ENCODE data around the gene PRKCE. TPM values are rescaled to one million over a fixed set of nuclear protein-coding genes. Genes with fewer than 3 reads are reported as not detected.
"Not testable (repeated sequence)": the region's sequence is repeated elsewhere in the genome, so short reads cannot be mapped to it uniquely, and the experiment has no call there.

PRKCE gene
- total RNA-seq, 1 donor from 2014 or later: 12.0 TPM

GRCh38 chr2:45911538-45911937 lies 260.1 kb downstream of the PRKCE start:
- H3K27me3 Mint-ChIP-seq (ENCODE audit: low read depth): no peaks in the 10 kb centered on the region
- no peak for DNase-seq (ENCODE audit: low spot score)
- H3K27ac Mint-ChIP-seq (ENCODE audit: unreplicated experiment): no peak overlapping the region
- no peaks in the 10 kb centered on the region for H3K36me3 Mint-ChIP-seq (ENCODE audit: low read depth)
- no peaks in the 10 kb centered on the region for H3K9me3 Mint-ChIP-seq (ENCODE audit: low read depth)
- H3K4me1 Mint-ChIP-seq (ENCODE audit: low read depth): no peaks in the 10 kb centered on the region
- no peak overlapping the region for H3K4me3 Mint-ChIP-seq (ENCODE audit: unreplicated experiment)
- TF ChIP-seq, protein P1, sequence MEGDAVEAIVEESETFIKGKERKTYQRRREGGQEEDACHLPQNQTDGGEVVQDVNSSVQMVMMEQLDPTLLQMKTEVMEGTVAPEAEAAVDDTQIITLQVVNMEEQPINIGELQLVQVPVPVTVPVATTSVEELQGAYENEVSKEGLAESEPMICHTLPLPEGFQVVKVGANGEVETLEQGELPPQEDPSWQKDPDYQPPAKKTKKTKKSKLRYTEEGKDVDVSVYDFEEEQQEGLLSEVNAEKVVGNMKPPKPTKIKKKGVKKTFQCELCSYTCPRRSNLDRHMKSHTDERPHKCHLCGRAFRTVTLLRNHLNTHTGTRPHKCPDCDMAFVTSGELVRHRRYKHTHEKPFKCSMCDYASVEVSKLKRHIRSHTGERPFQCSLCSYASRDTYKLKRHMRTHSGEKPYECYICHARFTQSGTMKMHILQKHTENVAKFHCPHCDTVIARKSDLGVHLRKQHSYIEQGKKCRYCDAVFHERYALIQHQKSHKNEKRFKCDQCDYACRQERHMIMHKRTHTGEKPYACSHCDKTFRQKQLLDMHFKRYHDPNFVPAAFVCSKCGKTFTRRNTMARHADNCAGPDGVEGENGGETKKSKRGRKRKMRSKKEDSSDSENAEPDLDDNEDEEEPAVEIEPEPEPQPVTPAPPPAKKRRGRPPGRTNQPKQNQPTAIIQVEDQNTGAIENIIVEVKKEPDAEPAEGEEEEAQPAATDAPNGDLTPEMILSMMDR (IDR thresholded peaks at IDR 0.05): no peak

GRCh38 chr2:45912109-45912508 lies 260.6 kb downstream of the PRKCE start:
- DNase-seq (ENCODE audit: low spot score): no peak
- no peaks in the 10 kb centered on the region for H3K27me3 Mint-ChIP-seq (ENCODE audit: low read depth)
- H3K9me3 Mint-ChIP-seq (ENCODE audit: low read depth): no peaks in the 10 kb centered on the region
- H3K4me1 Mint-ChIP-seq (ENCODE audit: low read depth): no peaks in the 10 kb centered on the region
- TF ChIP-seq, protein P1 (IDR thresholded peaks at IDR 0.05): no peak
- no peak overlapping the region for H3K4me3 Mint-ChIP-seq (ENCODE audit: unreplicated experiment)
- H3K36me3 Mint-ChIP-seq (ENCODE audit: low read depth): no peaks in the 10 kb centered on the region
- H3K27ac Mint-ChIP-seq (ENCODE audit: unreplicated experiment): no peak overlapping the region

DNA sequence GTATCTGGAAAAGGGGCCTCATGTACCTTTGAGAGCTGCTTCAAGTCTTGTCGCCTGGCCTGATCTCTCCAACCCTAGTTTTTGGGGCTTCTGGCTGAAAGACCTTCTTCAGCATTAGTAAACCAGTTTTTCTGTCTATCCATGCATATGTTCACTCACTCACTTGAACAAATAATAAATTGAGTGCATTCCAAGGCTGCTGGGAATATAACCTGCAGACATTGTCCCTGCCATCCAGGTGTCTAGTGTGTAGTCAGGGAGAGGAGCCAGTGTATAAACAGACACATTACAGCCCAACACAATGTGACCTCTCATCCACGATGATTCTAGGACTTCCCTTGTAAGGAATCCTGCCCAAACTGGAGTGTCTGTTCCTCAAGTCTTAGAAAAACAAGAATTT lies 262.1 kb downstream of the PRKCE start:
- TF ChIP-seq, protein P1 (IDR thresholded peaks at IDR 0.05): no peak
- DNase-seq (ENCODE audit: low spot score): no peak
- no peaks in the 10 kb centered on the region for H3K9me3 Mint-ChIP-seq (ENCODE audit: low read depth)
- no peak overlapping the region for H3K27ac Mint-ChIP-seq (ENCODE audit: unreplicated experiment)
- no peaks in the 10 kb centered on the region for H3K36me3 Mint-ChIP-seq (ENCODE audit: low read depth)
- no peak overlapping the region for H3K4me3 Mint-ChIP-seq (ENCODE audit: unreplicated experiment)
- H3K4me1 Mint-ChIP-seq (ENCODE audit: low read depth): no peaks in the 10 kb centered on the region
- no peaks in the 10 kb centered on the region for H3K27me3 Mint-ChIP-seq (ENCODE audit: low read depth)

GRCh38 chr2:45915523-45915922 lies 264.0 kb downstream of the PRKCE start:
- Mint-ChIP-seq H3K27me3 (ENCODE audit: low read depth) (no peaks in the 10 kb centered on the region), H3K4me3 (ENCODE audit: unreplicated experiment) (no peak overlapping the region), H3K4me1 (ENCODE audit: low read depth) (no peaks in the 10 kb centered on the region), H3K27ac (ENCODE audit: unreplicated experiment) (no peak overlapping the region), H3K36me3 (ENCODE audit: low read depth) (no peaks in the 10 kb centered on the region), H3K9me3 (ENCODE audit: low read depth) (no peaks in the 10 kb centered on the region)
- no peak for DNase-seq (ENCODE audit: low spot score)
- TF ChIP-seq, protein P1 (IDR thresholded peaks at IDR 0.05): no peak

- H3K36me3 Mint-ChIP-seq (ENCODE audit: low read depth); H3K27ac Mint-ChIP-seq (ENCODE audit: unreplicated experiment); H3K4me3 Mint-ChIP-seq (ENCODE audit: unreplicated experiment); H3K9me3 Mint-ChIP-seq (ENCODE audit: low read depth); DNase-seq (ENCODE audit: low spot score); H3K27me3 Mint-ChIP-seq (ENCODE audit: low read depth); H3K4me1 Mint-ChIP-seq (ENCODE audit: low read depth): not testable (repeated sequence)
Observed at GRCh38 chr2:45917561-45918176, 266.2 kb downstream of the PRKCE start.

- TF ChIP-seq, protein P1 (IDR thresholded peaks at IDR 0.05): no peak
- Mint-ChIP-seq H3K4me1 (ENCODE audit: low read depth) (peaks cover 3% of the 10 kb centered on the region), H3K36me3 (ENCODE audit: low read depth) (no peaks in the 10 kb centered on the region), H3K4me3 (ENCODE audit: unreplicated experiment) (no peak overlapping the region), H3K9me3 (ENCODE audit: low read depth) (no peaks in the 10 kb centered on the region), H3K27me3 (ENCODE audit: low read depth) (no peaks in the 10 kb centered on the region), H3K27ac (ENCODE audit: unreplicated experiment) (no peak overlapping the region)
- DNase-seq (ENCODE audit: low spot score): no peak
Observed at GRCh38 chr2:45918463-45919159, 267.1 kb downstream of the PRKCE start.
